ENCODE measurements around the gene TNRC18.
A peak's percentile ranks its signal among the peaks of the same experiment; 100 is the strongest.
"Not testable (repeated sequence)": the region's sequence is repeated elsewhere in the genome, so short reads cannot be mapped to it uniquely, and the experiment has no call there.

The TNRC18 gene

DNA sequence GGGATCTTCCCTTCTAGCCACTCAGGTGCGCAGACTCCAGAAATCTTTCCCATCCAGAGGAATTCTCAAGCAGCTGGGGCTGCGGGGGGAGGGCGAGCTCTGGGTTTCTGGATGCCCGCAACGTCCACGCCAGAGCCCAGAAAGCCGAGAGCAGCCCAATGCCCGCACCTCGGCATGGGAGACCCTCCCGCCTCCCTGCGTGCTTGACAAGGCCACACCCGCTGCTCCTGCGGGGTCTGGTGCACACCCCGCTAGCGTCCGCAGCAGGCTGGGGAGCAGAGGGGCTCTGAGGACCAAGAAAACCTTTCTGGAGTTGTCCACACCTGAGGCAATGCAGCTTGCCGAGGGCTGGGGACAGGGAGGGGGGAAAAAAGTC is 74.6 kb downstream of the TNRC18 start:
- DNase-seq, result no peak

DNA sequence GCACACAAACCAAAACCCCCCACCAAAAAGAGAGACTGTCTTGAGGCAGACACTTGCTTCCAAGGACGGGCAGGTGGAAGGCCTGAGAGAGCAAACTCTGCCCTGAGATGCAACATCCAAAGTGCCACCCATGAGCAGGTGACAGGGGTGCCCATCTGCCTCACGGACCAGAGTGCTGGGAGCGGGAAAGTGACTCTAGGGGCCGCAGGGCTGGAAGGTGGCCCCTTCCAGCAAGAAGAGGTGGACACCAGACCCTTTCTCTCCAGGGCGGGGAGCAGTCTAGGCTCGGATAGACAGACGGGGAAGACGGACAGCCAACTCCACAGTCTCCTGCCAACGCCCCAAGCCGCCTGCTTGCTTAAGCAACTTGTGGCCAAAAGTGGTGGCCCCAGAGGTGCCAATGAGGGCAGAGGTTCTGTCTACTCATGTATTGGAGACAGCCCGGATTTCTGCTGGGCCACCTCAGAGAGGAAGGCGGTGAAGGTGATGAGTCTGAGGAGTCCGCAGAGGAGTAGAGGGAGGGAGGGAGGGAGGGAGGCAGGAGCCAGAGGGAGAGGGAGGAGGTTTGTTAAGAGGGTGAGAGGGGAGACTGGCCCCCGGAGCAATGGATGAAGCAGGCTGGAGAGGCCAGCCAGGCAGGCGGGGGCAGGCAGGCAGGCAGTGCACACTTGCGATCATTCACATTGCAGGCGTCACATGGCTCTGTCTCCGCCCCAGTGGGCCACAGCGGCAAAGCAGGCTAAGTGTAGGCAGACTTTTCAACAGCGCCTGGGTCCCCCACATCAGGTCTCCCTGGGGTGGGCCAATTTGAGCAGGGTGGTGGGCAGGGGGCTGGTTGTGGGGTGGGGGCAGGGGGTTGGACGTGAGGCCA is 75.3 kb downstream of the TNRC18 start:
- DNase-seq, result no peak

DNA sequence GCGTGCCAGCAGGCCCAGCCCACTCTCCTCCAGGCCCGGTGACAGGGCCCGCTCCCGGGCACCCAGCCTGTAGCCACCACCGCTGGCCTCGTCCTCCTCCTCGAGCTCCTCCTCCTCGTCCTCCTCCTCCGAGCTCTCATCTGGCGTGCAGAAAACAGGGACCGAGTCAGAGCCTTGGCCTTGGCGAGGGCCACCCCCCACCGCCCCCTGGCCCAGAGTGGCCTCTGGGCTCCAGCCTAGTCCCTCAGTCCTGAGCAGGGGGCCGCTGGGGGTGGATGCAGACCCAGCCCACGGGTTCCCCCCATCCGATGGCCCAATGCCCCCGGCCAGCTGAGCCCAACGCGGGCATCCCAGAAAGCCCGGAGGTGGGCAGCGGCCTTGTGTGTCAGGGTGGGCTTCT is 78.0 kb downstream of the TNRC18 start:
- no peak for DNase-seq

DNA sequence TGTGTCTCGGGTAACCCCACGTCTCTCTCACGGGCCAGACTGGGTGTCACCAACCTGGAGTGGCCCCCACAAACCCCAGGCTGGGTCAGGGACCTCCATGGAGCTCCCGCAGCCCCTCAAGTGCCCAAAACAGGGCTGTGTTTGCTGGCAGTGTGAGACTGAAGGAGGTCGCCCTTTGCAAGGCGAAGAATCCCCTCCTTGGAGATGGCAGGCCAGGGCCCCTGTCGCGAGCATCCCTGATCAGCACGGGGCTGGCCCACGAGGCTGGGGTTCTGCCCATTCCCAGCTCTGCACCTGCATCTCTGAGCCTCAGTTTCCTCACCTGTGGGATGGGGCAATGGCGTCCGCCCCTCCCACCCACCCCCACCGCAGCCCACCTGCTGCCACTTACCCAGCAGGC is 78.5 kb downstream of the TNRC18 start:
- DNase-seq, result no peak

DNA sequence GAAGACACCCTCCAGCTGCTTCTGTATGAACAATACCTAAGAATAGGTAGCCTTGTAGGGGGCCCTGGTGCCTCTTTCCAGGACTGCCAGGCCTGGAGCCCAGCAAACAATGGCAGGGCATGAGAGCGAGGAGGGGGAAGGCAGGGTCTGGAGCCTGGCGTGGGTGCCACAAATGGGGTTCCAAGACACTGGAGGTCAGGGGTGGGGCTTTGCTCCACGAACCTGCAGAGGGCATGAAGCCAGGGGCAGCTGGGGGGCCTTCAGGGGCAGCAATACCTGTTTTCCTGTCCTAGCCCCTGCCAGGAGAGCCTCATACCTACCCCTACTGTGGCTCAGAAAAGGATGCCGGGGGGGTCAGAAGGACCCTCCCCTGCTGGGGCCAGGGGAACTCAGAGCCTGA is 79.3 kb downstream of the TNRC18 start:
- no peak for DNase-seq

DNA sequence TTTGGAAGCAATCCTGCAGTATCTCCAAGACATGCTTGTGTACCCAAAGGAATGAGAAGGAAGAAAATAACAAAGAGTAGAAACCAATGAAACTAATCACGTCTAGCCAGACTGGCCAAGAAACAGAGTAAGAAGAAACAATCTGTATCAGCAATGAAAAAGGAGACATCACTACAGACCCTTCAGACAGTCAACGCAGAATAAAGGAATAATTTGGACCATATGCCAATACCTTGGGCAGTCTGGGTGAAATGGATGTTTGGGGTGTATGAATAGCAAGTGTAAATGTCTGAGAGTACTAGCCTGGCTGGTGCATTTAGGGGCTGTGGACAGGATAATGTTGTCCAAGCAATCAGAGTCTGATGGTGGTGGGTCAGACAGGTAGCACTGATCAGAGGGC is 79.8 kb downstream of the TNRC18 start:
- peak in 1 of 3 experiments; percentile 3 for DNase-seq

- no peak for DNase-seq
These were observed 81.0 kb downstream of the TNRC18 start for GRCh38 chr7:5342631-5343030.

DNA sequence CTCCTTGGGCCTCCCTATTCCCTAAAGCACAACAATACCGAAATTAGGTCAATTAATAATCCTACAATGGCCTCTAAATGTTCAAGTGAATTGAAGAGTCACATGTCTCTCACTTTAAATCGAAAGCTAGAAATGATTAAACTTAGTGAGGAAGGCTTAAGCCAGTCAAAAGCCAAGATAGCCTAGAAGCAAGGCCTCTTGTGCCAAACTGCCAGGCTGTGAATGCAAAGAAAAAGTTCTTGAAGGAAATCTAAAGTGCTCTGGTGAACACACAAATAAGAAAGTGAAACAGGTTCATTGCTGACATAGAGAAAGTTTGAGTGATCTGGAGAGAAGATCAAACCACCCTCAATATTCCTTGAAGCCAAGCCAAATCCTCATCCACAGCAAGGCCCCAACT is 83.7 kb downstream of the TNRC18 start:
- DNase-seq, result no peak

DNA sequence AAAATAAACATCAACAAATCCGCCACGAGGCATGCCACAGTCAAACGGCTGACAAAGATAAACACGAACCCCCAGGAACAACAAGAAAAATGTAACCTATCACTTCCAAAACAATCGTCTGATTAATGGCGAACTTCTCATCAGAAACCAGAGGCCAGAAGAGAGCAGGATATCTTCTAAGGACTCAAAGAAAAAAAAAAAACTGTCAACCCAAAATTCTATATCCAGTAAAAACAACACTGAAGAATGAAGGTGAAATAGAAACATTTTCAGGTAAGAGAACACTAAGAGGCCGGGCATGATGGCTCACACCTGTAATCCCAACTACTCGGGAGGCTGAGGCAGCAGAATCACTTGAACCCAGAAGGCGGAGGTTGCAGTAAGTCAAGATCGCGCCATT is 86.6 kb downstream of the TNRC18 start:
- DNase-seq, result no peak

DNA sequence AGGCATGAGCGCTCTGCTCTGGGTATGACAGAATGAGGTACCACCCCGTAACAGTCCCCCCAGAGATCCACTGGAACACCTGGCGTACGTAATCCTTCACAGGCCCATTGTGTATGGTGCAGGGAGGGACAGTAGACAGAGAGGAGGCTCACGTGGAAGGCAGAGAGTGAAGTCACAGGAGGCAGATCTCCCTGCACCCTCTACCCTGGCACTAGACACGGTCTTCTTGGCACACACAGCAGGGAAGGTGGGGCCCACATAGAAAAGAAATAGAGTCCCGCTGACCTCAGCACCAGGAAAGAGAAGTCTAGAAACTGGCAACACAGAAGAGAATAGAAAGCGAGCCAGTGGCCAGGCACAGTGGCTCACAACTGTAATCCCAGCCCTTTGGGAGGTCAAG is 89.0 kb downstream of the TNRC18 start:
- no peak for DNase-seq

DNA sequence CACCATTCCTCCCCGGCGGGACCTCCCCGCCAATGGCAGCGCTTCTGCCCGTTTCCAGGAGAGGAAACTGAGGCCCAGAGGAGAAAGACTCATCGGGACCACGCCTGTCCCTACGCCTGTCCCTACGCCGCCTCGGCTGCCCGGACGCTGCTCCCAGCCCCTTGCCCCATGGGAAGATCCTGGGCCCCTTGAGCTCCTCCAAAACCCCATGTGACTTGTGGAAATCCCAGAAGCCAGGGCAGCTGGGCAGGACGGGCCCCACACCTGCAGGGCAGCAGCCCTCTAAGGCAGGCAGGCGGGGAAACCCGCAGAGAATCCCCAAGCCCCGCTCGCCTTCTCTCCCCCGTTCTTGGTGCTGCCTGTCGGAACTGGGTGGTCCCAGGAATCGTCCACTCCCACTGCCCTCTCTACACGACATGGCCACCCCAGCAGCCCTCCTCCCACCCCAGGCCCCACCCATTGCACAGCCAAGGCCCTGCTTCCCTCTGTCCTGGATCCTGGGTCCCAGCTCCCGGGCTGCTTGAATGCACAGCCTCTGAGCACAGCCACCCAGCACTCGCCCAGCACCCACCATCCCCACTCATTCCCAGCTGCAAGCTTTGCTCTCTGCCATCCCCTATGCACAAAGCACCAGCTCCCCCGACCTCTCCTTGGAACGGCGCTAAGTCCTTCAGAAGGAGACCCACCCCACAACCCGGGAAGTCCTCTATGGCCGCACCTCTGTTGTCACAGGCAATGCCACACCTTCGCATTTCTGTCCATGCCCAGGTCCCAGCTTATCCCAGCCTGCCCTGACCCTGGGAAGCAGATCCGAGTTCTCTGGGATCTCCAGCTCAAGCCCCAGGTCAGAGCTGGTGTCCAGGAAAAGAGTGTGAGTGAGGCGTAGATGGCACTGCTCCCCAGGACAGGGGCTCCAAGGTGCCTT is 90.3 kb downstream of the TNRC18 start:
- no peak for DNase-seq

GRCh38 chr7:5332579-5332978 is 91.1 kb downstream of the TNRC18 start:
- DNase-seq, result no peak

DNA sequence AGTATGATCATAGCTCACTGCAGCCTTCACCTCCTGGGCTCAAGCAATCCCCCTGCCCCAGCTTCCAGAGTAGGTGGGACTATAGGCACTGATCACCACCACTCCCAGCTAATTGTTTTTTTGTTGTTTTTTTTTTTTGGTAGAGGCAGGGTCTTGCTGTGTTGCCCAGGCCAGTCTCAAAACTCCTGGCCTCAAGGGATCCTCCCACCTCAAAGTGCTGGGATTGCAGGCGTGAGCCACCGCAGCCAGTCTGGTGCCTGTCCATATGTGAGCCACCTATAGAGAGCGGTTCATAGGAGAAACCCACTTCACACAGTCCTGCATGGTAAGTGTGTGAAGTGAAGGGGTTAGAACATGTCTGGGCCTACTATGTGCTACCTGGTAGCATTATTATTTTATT is 93.3 kb downstream of the TNRC18 start:
- DNase-seq, result no peak

DNA sequence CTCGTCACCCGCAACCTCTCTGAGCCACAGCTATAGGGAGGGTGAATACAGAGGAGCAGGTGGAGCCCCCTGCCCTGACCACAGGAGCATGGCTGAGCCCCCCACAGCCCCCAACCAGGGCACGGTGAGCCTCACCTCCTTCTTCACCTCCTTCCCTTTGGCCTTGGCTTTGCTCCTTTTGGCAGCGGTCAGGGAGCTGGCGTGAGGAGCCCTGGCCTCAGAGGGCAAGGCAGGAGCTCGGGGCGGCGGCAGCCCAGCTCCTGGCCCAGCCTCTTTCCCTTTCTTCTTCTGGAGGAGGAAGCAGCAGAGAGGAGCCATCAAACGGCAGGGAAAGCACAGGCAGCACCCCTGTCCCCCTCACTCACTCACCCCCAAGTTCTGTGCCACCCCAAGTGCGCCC is 98.7 kb downstream of the TNRC18 start:
- DNase-seq, result no peak

DNA sequence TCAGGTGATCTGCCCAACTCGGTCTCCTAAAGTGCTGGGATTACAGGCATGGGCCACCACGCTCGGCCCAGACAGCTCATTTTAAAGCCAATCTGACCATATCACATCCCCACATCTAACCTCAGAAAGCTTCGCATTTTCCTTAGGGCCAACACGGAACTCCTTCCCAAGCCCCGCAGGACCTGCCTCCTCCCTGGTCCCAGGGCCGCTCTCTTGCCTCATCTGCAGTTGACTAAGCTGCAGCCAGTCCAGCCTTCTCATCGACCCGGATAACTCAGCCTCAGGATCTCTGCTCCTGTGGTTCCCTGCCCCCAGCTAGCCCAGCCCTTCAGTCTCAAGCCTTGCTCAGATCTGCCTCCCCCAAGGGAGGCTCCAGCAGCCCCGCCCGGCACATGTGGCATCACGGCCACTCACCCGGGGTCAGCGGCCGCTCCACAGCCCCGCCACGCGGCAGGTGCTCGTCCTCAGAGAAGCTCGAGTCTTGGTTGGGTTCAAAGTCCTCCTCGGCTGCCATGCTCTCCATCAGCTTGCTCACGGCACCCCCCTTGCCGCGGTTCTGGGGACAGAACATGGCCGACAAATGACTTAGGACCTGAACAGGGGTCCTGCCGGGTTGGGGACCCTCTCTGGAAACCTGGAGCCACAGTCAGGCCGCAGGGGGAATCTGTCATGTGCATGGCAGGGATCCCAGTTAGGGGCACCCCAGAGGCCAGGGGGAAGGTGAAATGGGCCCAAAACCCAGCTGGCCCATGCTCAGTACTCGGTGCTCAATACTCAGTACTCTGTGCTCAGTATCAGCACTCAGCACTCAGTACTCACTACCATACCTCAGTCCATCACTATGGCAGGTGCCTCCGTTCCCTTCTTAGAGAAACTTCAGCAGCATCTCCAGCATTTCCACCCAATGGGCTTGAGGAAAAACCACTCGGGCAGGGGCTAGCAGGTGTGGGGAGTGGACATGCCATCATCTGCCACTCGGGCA is 99.5 kb downstream of the TNRC18 start:
- DNase-seq, result not testable (repeated sequence)

- no peak for DNase-seq
These were observed 100.8 kb downstream of the TNRC18 start for GRCh38 chr7:5322621-5323410.

GRCh38 chr7:5320802-5321396 is 102.7 kb downstream of the TNRC18 start:
- DNase-seq, result no peak

- no peak for DNase-seq
These were observed 103.2 kb downstream of the TNRC18 start for GRCh38 chr7:5320391-5320790.

DNA sequence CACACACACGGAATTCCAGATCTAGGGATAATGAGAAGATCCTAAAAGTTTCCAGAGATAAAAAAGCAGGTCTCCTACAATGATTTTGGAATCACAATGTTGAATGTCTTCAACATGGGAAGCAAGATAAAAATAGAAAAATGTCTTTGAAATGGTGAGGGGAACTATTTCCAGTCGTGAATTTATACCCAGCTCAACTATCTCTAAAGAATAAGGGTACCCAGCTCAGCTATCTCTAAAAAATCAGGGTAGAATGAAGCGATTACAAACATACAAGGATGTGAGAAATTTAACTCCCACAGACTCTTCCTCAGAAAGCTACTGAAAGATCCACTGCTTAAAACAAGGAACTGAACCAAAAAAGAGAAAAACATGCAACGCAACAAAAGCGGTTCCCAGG is 105.0 kb downstream of the TNRC18 start:
- not testable (repeated sequence) for DNase-seq

DNA sequence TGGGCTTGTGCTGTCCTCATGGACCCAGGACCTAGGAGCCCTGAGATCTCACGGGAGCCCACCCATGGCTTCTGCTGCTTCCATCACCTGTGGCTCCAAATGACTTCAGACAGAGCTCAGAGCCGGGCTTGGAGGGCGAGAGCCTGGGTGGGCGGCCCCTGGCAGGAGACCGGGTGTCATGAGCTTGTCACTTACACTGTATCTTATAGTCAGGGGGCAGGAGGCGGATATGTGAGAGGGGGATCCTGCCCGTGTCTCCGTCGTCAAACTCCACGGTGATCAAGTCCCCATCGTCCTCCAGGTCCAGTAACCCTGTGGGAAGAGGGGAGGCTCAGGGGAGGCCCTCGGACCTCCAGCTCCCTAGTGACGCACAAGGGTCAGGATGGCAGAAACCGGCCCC is 107.9 kb downstream of the TNRC18 start:
- DNase-seq, result no peak

GRCh38 chr7:5314864-5315263 is 108.8 kb downstream of the TNRC18 start:
- DNase-seq, result no peak
